HG02798 (cell line): ENCODE data around the gene PHLDB1.

Source experiments
- ATAC-seq: cut with Tn5 transposase; IDR thresholded peaks from one replicate; pipeline ENCODE4 v1.9.1; 2021; ENCODE audit warnings: mild to moderate bottlenecking; ENCODE audit not compliant: unreplicated experiment, poor library complexity

PHLDB1 gene

GRCh38 chr11:118621071-118621783 is 13.8 kb downstream of the PHLDB1 start:
- ATAC-seq, result no peak

GRCh38 chr11:118621784-118622375 is 14.5 kb downstream of the PHLDB1 start:
- no peak for ATAC-seq

GRCh38 chr11:118622376-118623268 is 15.2 kb downstream of the PHLDB1 start:
- no peak for ATAC-seq

- ATAC-seq, result no peak
Measured at GRCh38 chr11:118623269-118623655, 15.8 kb downstream of the PHLDB1 start.

GRCh38 chr11:118625036-118625690 is 17.7 kb downstream of the PHLDB1 start:
- no peak for ATAC-seq

- no peak for ATAC-seq
Measured at GRCh38 chr11:118625976-118626375, 18.6 kb downstream of the PHLDB1 start.

- no peak for ATAC-seq
Measured at GRCh38 chr11:118627566-118627965, 20.2 kb downstream of the PHLDB1 start.

GRCh38 chr11:118628031-118628430 is 20.6 kb downstream of the PHLDB1 start:
- no peak for ATAC-seq

- ATAC-seq, result no peak
Measured at GRCh38 chr11:118628432-118628831, 21.0 kb downstream of the PHLDB1 start.

- no peak for ATAC-seq
Measured at GRCh38 chr11:118628861-118629549, 21.6 kb downstream of the PHLDB1 start.

GRCh38 chr11:118629761-118630661 is 22.6 kb downstream of the PHLDB1 start:
- no peak for ATAC-seq

- ATAC-seq, result no peak
Measured at GRCh38 chr11:118631142-118631909, 23.9 kb downstream of the PHLDB1 start.

GRCh38 chr11:118632577-118633318 is 25.3 kb downstream of the PHLDB1 start:
- no peak for ATAC-seq

GRCh38 chr11:118633319-118633690 is 25.9 kb downstream of the PHLDB1 start:
- ATAC-seq, result no peak

GRCh38 chr11:118633979-118634378 is 26.6 kb downstream of the PHLDB1 start:
- no peak for ATAC-seq

GRCh38 chr11:118634431-118635236 is 27.2 kb downstream of the PHLDB1 start:
- no peak for ATAC-seq

- ATAC-seq, result no peak
Measured at GRCh38 chr11:118635237-118635591, 27.8 kb downstream of the PHLDB1 start.
